SH-SY5Y (cell line): ENCODE measurements around the gene ZNF709.

Source experiments
- GATA2 ChIP-seq: IDR thresholded peaks from 2 replicates; pipeline ENCODE4 v1.6.1; 2011; ENCODE audit warnings: mild to moderate bottlenecking, low read depth, low read length
- GATA3 ChIP-seq: IDR thresholded peaks from 2 replicates; pipeline ENCODE4 v1.6.1; 2011; ENCODE audit warnings: low read depth, mild to moderate bottlenecking, low read length, moderate library complexity

- TF ChIP-seq GATA2 (no peak), GATA3 (no peak)
These were observed 9.7 kb upstream of the ZNF709 start for GRCh38 chr19:12494260-12494860.
